ENCODE measurements around the gene STRN4.

DNA sequence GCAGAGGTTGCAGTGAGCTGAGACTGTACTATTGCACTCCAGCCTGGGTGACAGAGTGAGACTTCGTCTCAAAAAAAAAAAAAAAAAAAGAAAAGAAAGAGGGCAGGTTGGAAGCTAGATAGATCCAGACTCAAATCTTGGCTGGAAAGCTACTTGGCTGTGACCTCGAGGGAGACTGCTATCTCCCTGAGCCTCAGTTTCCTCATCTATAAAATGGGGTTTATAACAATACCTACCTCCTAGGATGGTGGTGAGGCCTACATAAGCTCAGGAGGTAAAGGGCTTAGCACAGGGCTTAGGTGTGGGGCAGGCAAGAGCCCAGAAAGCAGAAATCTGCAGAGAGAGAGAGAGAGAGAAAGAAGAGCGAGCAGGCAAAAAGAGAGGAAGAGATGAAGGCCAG is 61.1 kb downstream of the STRN4 start:
- no peak for TF ChIP-seq EZH2 (IDR thresholded peaks at IDR 0.05; ENCODE audit: borderline replicate concordance, low read depth, low read length)
- no peak for TF ChIP-seq OTX1 (CRISPR knock-in tag; IDR thresholded peaks at IDR 0.05)
- TF ChIP-seq, protein P1, sequence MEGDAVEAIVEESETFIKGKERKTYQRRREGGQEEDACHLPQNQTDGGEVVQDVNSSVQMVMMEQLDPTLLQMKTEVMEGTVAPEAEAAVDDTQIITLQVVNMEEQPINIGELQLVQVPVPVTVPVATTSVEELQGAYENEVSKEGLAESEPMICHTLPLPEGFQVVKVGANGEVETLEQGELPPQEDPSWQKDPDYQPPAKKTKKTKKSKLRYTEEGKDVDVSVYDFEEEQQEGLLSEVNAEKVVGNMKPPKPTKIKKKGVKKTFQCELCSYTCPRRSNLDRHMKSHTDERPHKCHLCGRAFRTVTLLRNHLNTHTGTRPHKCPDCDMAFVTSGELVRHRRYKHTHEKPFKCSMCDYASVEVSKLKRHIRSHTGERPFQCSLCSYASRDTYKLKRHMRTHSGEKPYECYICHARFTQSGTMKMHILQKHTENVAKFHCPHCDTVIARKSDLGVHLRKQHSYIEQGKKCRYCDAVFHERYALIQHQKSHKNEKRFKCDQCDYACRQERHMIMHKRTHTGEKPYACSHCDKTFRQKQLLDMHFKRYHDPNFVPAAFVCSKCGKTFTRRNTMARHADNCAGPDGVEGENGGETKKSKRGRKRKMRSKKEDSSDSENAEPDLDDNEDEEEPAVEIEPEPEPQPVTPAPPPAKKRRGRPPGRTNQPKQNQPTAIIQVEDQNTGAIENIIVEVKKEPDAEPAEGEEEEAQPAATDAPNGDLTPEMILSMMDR (IDR thresholded peaks at IDR 0.05 in 2 of 3, conservative IDR thresholded peaks at IDR 0.05 in 1 of 3; ENCODE audit: insufficient read depth in 2 of 3, low read depth in 1 of 3, low read length in 3 of 3), result no peak
- no peak for TF ChIP-seq JUNB (CRISPR knock-in tag; conservative IDR thresholded peaks at IDR 0.05)
